SK-N-MC (cell line): ENCODE measurements around the gene RHEB.
A peak's percentile ranks its signal among the peaks of the same experiment; 100 is the strongest.

Source experiments
- DNase-seq: peaks from one replicate; pipeline ENCODE4 v3.0.0-alpha.2; 2011; ENCODE audit warnings: low read depth, low spot score
- H3K27ac ChIP-seq: fragments of 200-600 bp; sonication (generic); 2 replicates; pipeline ENCODE4 v1.5.1; 2016; ENCODE audit warnings: mixed run types
- H3K36me3 ChIP-seq: fragments of 200-600 bp; sonication (generic); 2 replicates; pipeline ENCODE4 v1.6.1; 2017; ENCODE audit warnings: antibody characterized with exemption, low read length, mixed read lengths; ENCODE audit not compliant: insufficient read depth
- H3K4me3 ChIP-seq: fragments of 200-600 bp; sonication (generic); 2 replicates; pipeline ENCODE4 v1.5.1; 2016
- H3K9ac ChIP-seq: fragments of 200-600 bp; sonication (generic); 2 replicates; pipeline ENCODE4 v1.8.0; 2017; ENCODE audit warnings: mixed run types, mixed read lengths; ENCODE audit not compliant: insufficient read length
- H3K9me3 ChIP-seq: fragments of 200-600 bp; sonication (generic); 2 replicates; pipeline ENCODE4 v1.6.1; 2017; ENCODE audit warnings: low read depth, mild to moderate bottlenecking, antibody characterized with exemption, low read length, moderate library complexity, mixed read lengths
- EZH2 ChIP-seq: fragments of 200-600 bp; sonication (generic); IDR thresholded peaks from one replicate; pipeline ENCODE4 v1.6.1; 2017; ENCODE audit warnings: antibody characterized with exemption
- FOXP2 ChIP-seq: optimal IDR thresholded peaks from 2 replicates; pipeline ENCODE3; 2011; ENCODE audit warnings: mild to moderate bottlenecking, moderate library complexity; ENCODE audit not compliant: insufficient read depth; ENCODE audit errors: extremely low read length, control extremely low read depth
- POLR2AphosphoS5 ChIP-seq: IDR thresholded peaks from 2 replicates; pipeline ENCODE4 v1.6.1; 2012; ENCODE audit warnings: mild to moderate bottlenecking, low read depth, low read length, borderline replicate concordance

Gene RHEB

GRCh38 chr7:151454305-151454704 lies 65.4 kb downstream of the RHEB start:
- Histone ChIP-seq H3K9ac (no peak overlapping the region), H3K27ac (no peak overlapping the region), H3K36me3 (no peaks in the 10 kb centered on the region), H3K9me3 (no peaks in the 10 kb centered on the region), H3K4me3 (no peak overlapping the region)
- no peak for DNase-seq
- TF ChIP-seq EZH2: no peak

- Histone ChIP-seq H3K9ac (no peak overlapping the region), H3K9me3 (no peaks in the 10 kb centered on the region), H3K4me3 (no peak overlapping the region), H3K36me3 (no peaks in the 10 kb centered on the region), H3K27ac (no peak overlapping the region)
- DNase-seq: no peak
- TF ChIP-seq POLR2AphosphoS5: no peak
- TF ChIP-seq EZH2: no peak
- TF ChIP-seq FOXP2: no peak
Observed at GRCh38 chr7:151453326-151453791, 66.3 kb downstream of the RHEB start.

GRCh38 chr7:151452680-151453325 lies 66.9 kb downstream of the RHEB start:
- DNase-seq: no peak
- no peak overlapping the region for H3K4me3 ChIP-seq
- H3K36me3 ChIP-seq: no peaks in the 10 kb centered on the region
- H3K9ac ChIP-seq: no peak overlapping the region
- H3K9me3 ChIP-seq: no peaks in the 10 kb centered on the region
- H3K27ac ChIP-seq: no peak overlapping the region
- TF ChIP-seq POLR2AphosphoS5 (no peak), FOXP2 (no peak), EZH2 (no peak)

- DNase-seq: no peak
- Histone ChIP-seq H3K27ac (no peak overlapping the region), H3K36me3 (no peaks in the 10 kb centered on the region), H3K9me3 (no peaks in the 10 kb centered on the region), H3K4me3 (no peak overlapping the region), H3K9ac (no peak overlapping the region)
- TF ChIP-seq POLR2AphosphoS5 (no peak), EZH2 (no peak), FOXP2 (no peak)
Observed at GRCh38 chr7:151451626-151452571, 67.8 kb downstream of the RHEB start.

GRCh38 chr7:151451156-151451555 lies 68.5 kb downstream of the RHEB start:
- Histone ChIP-seq H3K27ac (no peak overlapping the region), H3K9me3 (no peaks in the 10 kb centered on the region), H3K9ac (no peak overlapping the region), H3K4me3 (no peak overlapping the region), H3K36me3 (no peaks in the 10 kb centered on the region)
- no peak for TF ChIP-seq EZH2
- TF ChIP-seq POLR2AphosphoS5: no peak
- no peak for TF ChIP-seq FOXP2
- DNase-seq: no peak

- Histone ChIP-seq H3K9me3 (no peaks in the 10 kb centered on the region), H3K36me3 (no peaks in the 10 kb centered on the region), H3K4me3 (no peak overlapping the region), H3K27ac (no peak overlapping the region), H3K9ac (no peak overlapping the region)
- TF ChIP-seq FOXP2: no peak
- TF ChIP-seq POLR2AphosphoS5: no peak
- TF ChIP-seq EZH2: no peak
- no peak for DNase-seq
Observed at GRCh38 chr7:151449990-151450389, 69.7 kb downstream of the RHEB start.

- H3K9me3 ChIP-seq: no peaks in the 10 kb centered on the region
- H3K4me3 ChIP-seq: 0 out of 2 replicates have a peak overlapping the region, but pooled peaks have one; percentile 25
- H3K36me3 ChIP-seq: no peaks in the 10 kb centered on the region
- DNase-seq: no peak
- no peak overlapping the region for H3K27ac ChIP-seq
- no peak overlapping the region for H3K9ac ChIP-seq
- TF ChIP-seq EZH2 (no peak), FOXP2 (no peak), POLR2AphosphoS5 (no peak)
Observed at GRCh38 chr7:151448261-151449252, 71.1 kb downstream of the RHEB start.

- Histone ChIP-seq H3K4me3 (no peak overlapping the region), H3K36me3 (no peaks in the 10 kb centered on the region), H3K9me3 (no peaks in the 10 kb centered on the region), H3K9ac (no peak overlapping the region), H3K27ac (no peak overlapping the region)
- no peak for DNase-seq
- TF ChIP-seq FOXP2 (no peak), POLR2AphosphoS5 (no peak), EZH2 (no peak)
Observed at GRCh38 chr7:151447901-151448260, 71.8 kb downstream of the RHEB start.
